ENCODE results near the gene KRT32. TPM values are rescaled to one million over a fixed set of nuclear protein-coding genes. Genes with fewer than 3 reads are reported as not detected.

KRT32 gene
- total and polyA plus RNA-seq, 9 of the 15 experiments (the other 6 are each of a cell fraction or from before 2014, with no cell fraction given): not detected

GRCh38 chr17:41496803-41497484 lies 29.8 kb upstream of the KRT32 start (continued):
- TF ChIP-seq CHD7 (IDR thresholded peaks at IDR 0.05; ENCODE audit: low read depth, low read length): no peak
- TF ChIP-seq MITF (IDR thresholded peaks at IDR 0.05): no peak
- no peak for TF ChIP-seq ZNF551 (CRISPR knock-in tag; IDR thresholded peaks at IDR 0.05)
- TF ChIP-seq MYC (IDR thresholded peaks at IDR 0.05; ENCODE audit: low read depth, low read length): 0 out of 2 replicates have a peak, but pooled peaks have one; percentile 20
- TF ChIP-seq MYC (CRISPR knock-in tag; IDR thresholded peaks at IDR 0.05; ENCODE audit: borderline replicate concordance, low read depth): no peak
